Kidney epithelial cell (primary cell): ENCODE data around the gene TIMM50. TPM values are rescaled to one million over a fixed set of nuclear protein-coding genes. Genes with fewer than 3 reads are reported as not detected.

Experiments
- DNase-seq: peaks from one replicate; pipeline ENCODE4 v3.0.0-alpha.2; 2010; ENCODE audit warnings: low read depth
- H3K27me3 ChIP-seq: 2 replicates; pipeline ENCODE4 v1.6.0; 2011; ENCODE audit warnings: low read length; ENCODE audit not compliant: control insufficient read depth, insufficient read depth
- H3K36me3 ChIP-seq: 2 replicates; pipeline ENCODE4 v1.5.1; 2011; ENCODE audit warnings: low read length; ENCODE audit not compliant: control insufficient read depth, insufficient read depth
- H3K4me3 ChIP-seq: 2 replicates; pipeline ENCODE4 v1.5.1; 2011; ENCODE audit warnings: low read depth, mild to moderate bottlenecking, control low read depth, low read length
- CTCF ChIP-seq: IDR thresholded peaks from 2 replicates; pipeline ENCODE4 v1.5.1; 2011; ENCODE audit warnings: mild to moderate bottlenecking, moderate library complexity, low read length, control low read depth, inconsistent platforms; ENCODE audit not compliant: insufficient read depth, poor library complexity, severe bottlenecking
- total RNA-seq: library from RNA; depleted of rRNA; stranded (reverse); fragments of >200 nt; gene quantifications from 2 replicates; pipeline ENCODE4 v1.2.3, GENCODE V29; 2015

The TIMM50 gene
- total RNA-seq, 1 donor from 2014 or later, result 89.0 TPM

DNA sequence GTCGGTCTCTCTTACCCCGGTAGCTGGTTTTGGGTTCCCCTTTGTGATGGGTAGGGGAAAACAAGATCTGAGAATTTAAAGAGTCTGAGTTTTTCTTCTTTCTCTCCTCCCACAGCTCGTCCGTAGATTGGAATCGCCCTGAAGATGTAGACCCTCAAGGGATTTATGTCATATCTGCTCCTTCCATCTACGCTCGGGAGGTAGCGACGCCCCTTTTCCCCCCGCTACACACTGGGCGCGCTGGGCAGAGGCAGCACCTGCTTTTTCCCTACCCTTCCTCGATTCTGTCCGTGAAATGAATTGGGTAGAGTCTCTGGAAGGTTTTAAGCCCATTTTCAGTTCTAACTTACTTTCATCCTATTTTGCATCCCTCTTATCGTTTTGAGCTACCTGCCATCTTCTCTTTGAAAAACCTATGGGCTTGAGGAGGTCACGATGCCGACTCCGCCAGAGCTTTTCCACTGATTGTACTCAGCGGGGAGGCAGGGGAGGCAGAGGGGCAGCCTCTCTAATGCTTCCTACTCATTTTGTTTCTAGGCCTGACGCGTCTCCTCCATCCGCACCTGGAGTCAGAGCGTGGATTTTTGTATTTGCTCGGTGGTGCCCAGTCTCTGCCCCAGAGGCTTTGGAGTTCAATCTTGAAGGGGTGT is 27.2 kb downstream of the TIMM50 start:
- Histone ChIP-seq H3K4me3 (peak overlapping the region; percentile 37), H3K36me3 (no peaks in the 10 kb centered on the region), H3K27me3 (peaks cover 15% of the 10 kb centered on the region)
- TF ChIP-seq CTCF, result no peak
- DNase-seq, result no peak

DNA sequence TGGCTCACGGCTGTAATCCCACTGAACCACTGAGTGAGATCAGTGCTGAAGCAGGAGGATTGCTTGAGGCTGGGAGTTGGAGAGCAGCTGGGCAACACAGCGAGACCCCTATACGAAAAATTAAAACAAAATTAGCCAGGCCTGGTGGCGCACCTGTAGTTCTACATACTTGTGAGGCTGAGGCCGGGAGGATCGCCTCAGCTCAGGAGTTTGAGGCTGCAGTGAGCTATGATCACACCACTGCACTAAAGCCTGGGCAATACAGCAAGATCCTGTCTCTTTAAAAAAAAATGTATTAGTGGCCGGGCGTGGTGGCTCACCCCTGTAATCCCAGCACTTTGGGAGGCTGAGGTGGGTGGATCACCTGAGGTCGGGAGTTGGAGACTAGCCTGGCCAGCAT is 28.0 kb downstream of the TIMM50 start:
- Histone ChIP-seq H3K27me3 (peaks cover 11% of the 10 kb centered on the region), H3K4me3 (no peak overlapping the region), H3K36me3 (no peaks in the 10 kb centered on the region)
- DNase-seq, result no peak
- TF ChIP-seq CTCF, result no peak

DNA sequence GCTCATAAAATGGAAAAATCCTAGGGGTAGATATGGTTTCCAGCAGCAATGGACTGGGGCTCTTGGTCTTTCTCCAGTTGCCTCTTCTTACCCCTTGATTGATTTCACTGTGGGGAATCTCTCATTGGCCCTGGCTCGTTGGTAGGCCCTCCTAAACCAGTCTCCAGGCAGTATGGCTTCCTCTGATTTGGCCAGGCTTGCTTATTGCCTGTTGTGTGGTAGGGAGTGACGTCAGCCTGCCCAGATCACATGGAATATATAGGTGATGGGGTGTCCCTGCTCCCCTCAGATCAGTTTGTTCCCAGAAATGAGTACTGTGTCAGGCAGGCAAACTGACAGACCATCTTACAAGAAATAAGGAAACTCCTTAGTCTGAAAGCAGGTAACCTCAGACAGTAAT is 28.6 kb downstream of the TIMM50 start:
- Histone ChIP-seq H3K27me3 (peaks cover 10% of the 10 kb centered on the region), H3K36me3 (no peaks in the 10 kb centered on the region), H3K4me3 (no peak overlapping the region)
- DNase-seq, result no peak
- TF ChIP-seq CTCF, result no peak

DNA sequence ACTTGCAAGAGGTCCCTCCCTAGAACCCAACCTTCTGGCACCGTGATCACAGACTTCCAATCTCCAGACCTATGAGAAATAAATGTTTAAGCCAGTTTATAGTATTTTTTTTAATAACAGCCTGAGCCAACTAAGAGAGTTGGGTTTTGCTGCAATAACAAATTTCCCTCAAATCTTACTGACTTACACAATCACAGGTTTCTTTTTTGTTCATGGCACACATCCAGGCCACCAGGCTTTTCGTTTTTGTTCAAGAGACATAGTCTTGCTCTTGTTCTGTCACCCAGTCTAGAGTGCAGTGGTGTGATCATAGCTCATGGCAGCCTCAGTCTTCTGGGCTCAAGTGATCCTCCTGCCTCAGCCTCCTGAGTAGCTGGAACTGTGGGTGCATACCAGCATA is 32.4 kb downstream of the TIMM50 start:
- no peak for TF ChIP-seq CTCF
- Histone ChIP-seq H3K36me3 (no peaks in the 10 kb centered on the region), H3K4me3 (no peak overlapping the region), H3K27me3 (peaks cover 33% of the 10 kb centered on the region)
- DNase-seq, result no peak

DNA sequence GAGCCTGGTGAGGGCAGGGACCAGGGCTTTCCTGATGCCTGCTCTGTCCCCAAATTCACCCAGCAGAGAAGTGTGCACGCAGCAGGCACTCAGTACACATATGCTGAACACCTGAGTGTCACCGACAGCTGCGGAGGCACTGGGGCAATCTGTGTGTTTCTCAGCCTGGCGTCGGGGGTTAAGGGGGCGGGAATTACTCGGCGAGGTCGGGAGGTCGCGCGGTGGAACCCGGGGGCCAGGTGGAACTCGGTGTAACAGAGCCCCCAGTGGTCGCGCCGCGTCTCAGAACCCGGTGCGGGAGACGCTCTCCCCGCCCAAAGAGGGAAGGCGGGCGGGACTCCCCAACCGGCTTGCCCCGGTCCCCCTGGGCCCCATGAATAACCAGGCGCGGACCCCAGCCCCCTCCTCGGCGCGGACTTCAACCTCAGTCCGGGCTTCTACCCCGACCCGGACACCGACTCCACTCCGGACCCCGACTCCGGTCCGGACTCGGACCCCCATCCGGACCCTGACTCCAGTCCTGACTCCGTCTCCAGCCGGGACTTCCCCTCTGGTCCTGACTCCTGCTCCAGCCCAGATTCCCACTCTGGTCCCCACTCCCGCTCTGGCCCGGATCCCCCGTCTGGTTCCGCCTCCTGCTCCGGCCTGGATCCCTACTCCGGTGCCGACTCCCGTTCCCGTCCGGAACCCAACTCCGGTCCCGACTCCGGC is 34.4 kb downstream of the TIMM50 start, which contains the start of gene SELENOV:
SELENOV (plus strand) TSS at position 300 of the 711 bp plus-strand sequence; CDS start at position 374, 74 bp downstream.
- H3K36me3 ChIP-seq, result no peaks in the 10 kb centered on the region
- TF ChIP-seq CTCF, result peak; percentile 5
- peak within 1 kb of the TSS; percentile 19 for H3K4me3 ChIP-seq
- no peak for DNase-seq
- H3K27me3 ChIP-seq, result peaks cover 38% of the 10 kb centered on the region
